ENCODE results near the gene KLRC4. TPM values are rescaled to one million over a fixed set of nuclear protein-coding genes. Genes with fewer than 3 reads are reported as not detected.
A peak's percentile ranks its signal among the peaks of the same experiment; 100 is the strongest.
"Not testable (repeated sequence)": the region's sequence is repeated elsewhere in the genome, so short reads cannot be mapped to it uniquely, and the experiment has no call there.

KLRC4 gene
- total RNA-seq, 1 donor from 2014 or later: 1.9 TPM

GRCh38 chr12:10368206-10369171 is 41.1 kb downstream of the KLRC4 start:
- no peak for TF ChIP-seq CTCF (IDR thresholded peaks at IDR 0.05)
- Histone ChIP-seq H3K4me3 (no peak overlapping the region), H3K27ac (peak overlapping the region; percentile 61), H3K9me3 (no peaks in the 10 kb centered on the region), H3K27me3 (no peaks in the 10 kb centered on the region), H3K4me1 (peaks cover 15% of the 10 kb centered on the region), H3K36me3 (no peaks in the 10 kb centered on the region)
- intact Hi-C loops (cut with DNase I): no loop called here
- DNase-seq (no peak), ATAC-seq (no peak)

DNA sequence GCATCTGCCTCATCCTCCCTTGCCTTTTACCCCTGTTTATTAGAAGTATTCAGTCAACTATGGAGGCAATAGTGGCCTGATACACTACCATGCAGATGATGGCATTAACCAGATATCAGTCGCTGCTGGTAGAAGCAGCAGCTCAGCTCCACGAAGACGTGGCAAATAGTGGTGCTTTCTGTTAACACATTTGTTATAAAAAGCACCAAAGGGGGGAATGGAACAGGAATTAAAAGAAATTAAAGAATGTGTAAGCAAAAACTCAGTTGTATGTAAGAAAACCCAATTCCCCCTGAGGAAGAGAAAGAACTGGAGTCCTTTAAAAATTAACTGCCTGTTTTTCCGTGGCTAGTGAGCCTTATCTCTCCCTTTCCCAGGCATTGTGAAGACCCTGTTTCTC is 41.8 kb downstream of the KLRC4 start:
- ATAC-seq; intact Hi-C loops (cut with DNase I); H3K36me3 ChIP-seq; H3K4me3 ChIP-seq; H3K27ac ChIP-seq; H3K27me3 ChIP-seq; H3K9me3 ChIP-seq; DNase-seq: not testable (repeated sequence)
- H3K4me1 ChIP-seq: peaks cover 15% of the 10 kb centered on the region

DNA sequence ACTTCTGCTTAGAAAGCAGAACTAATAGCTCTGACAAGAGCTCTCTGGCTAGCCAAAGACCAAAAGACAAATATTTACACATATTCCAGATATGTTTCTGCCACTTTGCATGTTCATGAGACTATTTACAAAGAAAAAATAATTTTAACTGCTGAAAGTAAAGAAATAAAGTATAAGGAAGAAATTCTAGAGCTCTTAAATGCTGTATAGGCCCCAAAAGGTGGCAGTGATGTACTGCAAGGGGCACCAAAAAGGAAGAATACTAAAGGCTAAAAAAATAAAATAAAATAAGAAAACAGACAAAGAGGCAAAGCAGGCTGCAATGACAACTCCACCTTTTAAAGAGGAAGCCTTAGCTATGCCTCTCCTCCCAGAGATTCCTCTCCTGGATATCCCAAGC is 42.7 kb downstream of the KLRC4 start:
- intact Hi-C loops (cut with DNase I): no loop called here
- DNase-seq: no peak
- H3K27ac ChIP-seq: peak overlapping the region; percentile 93
- H3K4me3 ChIP-seq: no peak overlapping the region
- no peaks in the 10 kb centered on the region for H3K36me3 ChIP-seq
- peak; percentile 37 for TF ChIP-seq CTCF (IDR thresholded peaks at IDR 0.05)
- H3K9me3 ChIP-seq: no peaks in the 10 kb centered on the region
- H3K27me3 ChIP-seq: no peaks in the 10 kb centered on the region
- no peak for ATAC-seq
- peaks cover 19% of the 10 kb centered on the region for H3K4me1 ChIP-seq

DNA sequence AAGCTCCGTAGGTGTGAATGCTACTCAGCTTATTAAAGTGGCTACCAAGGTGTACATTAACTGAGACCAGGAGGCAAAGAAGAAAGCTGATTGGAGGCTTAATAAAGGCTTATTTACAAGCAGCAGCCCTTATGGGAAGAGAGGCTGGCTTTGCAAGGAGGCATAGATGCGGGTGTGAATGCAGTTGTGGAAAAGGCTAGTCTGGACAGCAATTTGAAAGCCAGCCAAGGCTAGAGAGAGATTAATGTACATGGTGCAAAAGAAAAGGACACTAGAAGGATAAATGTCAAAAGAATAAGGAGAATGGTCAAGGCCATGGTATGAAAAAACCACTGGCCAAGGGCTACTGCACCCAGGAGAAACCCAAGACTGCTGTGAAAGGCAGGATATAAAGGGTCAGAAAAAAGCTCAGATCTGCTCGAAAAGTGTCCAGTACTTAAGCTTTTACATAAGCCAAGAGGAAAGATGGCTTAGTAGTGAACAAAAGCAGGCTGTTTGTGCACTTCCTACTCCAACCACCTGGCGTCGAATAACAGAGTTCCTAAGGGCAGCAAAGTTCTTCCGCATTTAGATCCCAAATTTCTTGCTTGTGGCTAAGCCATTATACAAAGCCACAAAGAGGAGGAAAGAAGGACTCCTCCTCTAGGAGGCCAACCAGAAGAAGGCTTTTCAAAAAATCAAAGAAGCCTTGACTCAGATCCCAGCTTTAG is 43.7 kb downstream of the KLRC4 start:
- peaks cover 22% of the 10 kb centered on the region for H3K4me1 ChIP-seq
- TF ChIP-seq CTCF (IDR thresholded peaks at IDR 0.05): peak; percentile 13
- no peak for ATAC-seq
- intact Hi-C loops (cut with DNase I): no loop called here
- no peaks in the 10 kb centered on the region for H3K27me3 ChIP-seq
- peak overlapping the region; percentile 69 for H3K4me3 ChIP-seq
- no peaks in the 10 kb centered on the region for H3K9me3 ChIP-seq
- DNase-seq: no peak
- no peaks in the 10 kb centered on the region for H3K36me3 ChIP-seq
- H3K27ac ChIP-seq: peak overlapping the region; percentile 93

DNA sequence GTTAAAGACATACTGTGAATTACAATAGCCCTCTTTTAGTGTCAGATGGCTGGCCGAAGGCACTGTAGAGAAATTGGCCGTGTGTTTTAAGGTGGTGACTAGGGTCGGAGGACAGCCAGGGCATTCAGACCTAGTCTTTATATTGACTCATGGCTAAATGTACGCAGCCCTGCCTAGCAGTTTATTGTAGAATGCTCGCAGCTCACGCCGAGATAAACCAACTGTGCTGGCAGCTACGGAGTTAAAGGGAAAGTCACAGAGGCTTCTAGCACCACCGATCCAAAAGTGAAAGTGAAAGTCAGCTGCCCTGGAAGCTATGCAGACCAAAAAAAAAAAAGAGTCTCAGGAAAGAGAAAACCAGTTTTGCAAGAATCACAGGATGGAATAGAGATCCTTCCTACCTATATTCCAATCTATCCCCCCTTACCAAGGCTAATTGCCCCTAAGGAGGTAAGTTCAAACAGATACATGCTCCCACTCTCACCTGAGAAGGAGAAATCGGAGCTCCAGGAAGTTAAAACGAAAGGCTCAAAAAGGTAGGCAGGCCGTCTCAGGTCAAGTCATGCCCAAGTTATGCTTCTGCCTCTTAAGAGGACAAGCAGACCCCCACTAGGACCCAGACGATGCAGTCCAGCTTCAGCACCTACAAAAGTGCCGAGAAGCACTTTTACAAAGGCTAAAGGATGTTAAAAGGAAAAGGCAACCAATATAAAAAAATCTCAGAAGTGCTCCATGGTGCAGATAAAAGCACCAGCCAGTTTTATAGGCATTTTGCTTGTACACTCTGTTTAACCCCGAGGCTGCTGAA is 44.5 kb downstream of the KLRC4 start:
- Histone ChIP-seq H3K9me3 (no peaks in the 10 kb centered on the region), H3K36me3 (no peaks in the 10 kb centered on the region), H3K27me3 (no peaks in the 10 kb centered on the region), H3K4me3 (peak overlapping the region; percentile 69), H3K27ac (peak overlapping the region; percentile 93), H3K4me1 (peaks cover 22% of the 10 kb centered on the region)
- DNase-seq: no peak
- TF ChIP-seq CTCF (IDR thresholded peaks at IDR 0.05): no peak
- ATAC-seq: peak; percentile 80
- intact Hi-C loops (cut with DNase I): no loop called here
